Measurements from ENCODE around the gene DYSF. TPM values are rescaled to one million over a fixed set of nuclear protein-coding genes. Genes with fewer than 3 reads are reported as not detected.
"Not testable (repeated sequence)": the region's sequence is repeated elsewhere in the genome, so short reads cannot be mapped to it uniquely, and the experiment has no call there.

DYSF gene
- total RNA-seq: 10 to 100 TPM in 1 of 4 donors, 1 to 10 TPM in 3; 4.2 to 12.0 (median 5.9) TPM

GRCh38 chr2:71453404-71454220, at the start of gene DYSF:
DYSF (plus strand) TSS chr2:71453561.
- peaks cover 0 to 28% of the 10 kb centered on the region in 2 donors for H3K27me3 ChIP-seq
- H3K27ac ChIP-seq: peak within 1 kb of the TSS in 1 of 4 donors; percentile 12
- H3K4me1 ChIP-seq: peaks cover 0 to 40% (median 17%) of the 10 kb centered on the region in 4 donors
- 2 to 3% methylated on average over 13 to 41 of the region's 66 CpGs for WGBS, 2 donors
- H3K4me3 ChIP-seq: peak within 1 kb of the TSS; percentile 22 to 52 (median 43)
- H3K9me3 ChIP-seq: no peaks in the 10 kb centered on the region
- TF ChIP-seq CTCF (IDR thresholded peaks at IDR 0.05): no peak
- H3K36me3 ChIP-seq: no peaks in the 10 kb centered on the region
- DNase-seq (ENCODE audit: low spot score in 2 of 2): no peak

GRCh38 chr2:71409611-71410010, 43.8 kb upstream of the DYSF start:
- DNase-seq (ENCODE audit: low spot score in 2 of 2): no peak
- H3K4me1 ChIP-seq: no peaks in the 10 kb centered on the region
- peaks cover under 1 to 61% (median 20%) of the 10 kb centered on the region in 3 donors for H3K36me3 ChIP-seq
- H3K9me3 ChIP-seq: no peaks in the 10 kb centered on the region
- TF ChIP-seq EP300 (IDR thresholded peaks at IDR 0.05) (no peak), CTCF (IDR thresholded peaks at IDR 0.05) (no peak), POLR2A (IDR thresholded peaks at IDR 0.05) (no peak)
- H3K4me3 ChIP-seq: no peak overlapping the region
- no peaks in the 10 kb centered on the region for H3K27me3 ChIP-seq
- 89 to 92% methylated on average over 3 of the region's 3 CpGs for WGBS, 2 donors
- H3K27ac ChIP-seq: no peak overlapping the region

GRCh38 chr2:71410696-71411095, 42.7 kb upstream of the DYSF start:
- Histone ChIP-seq H3K9me3 (no peaks in the 10 kb centered on the region), H3K27ac (no peak overlapping the region), H3K4me3 (no peak overlapping the region), H3K36me3 (peaks cover 0 to 50% (median 10%) of the 10 kb centered on the region in 3 donors), H3K4me1 (no peaks in the 10 kb centered on the region), H3K27me3 (no peaks in the 10 kb centered on the region)
- no peak for DNase-seq (ENCODE audit: low spot score in 2 of 2)
- WGBS, 2 donors: 83 to 96% methylated on average over 4 of the region's 4 CpGs
- TF ChIP-seq POLR2A (IDR thresholded peaks at IDR 0.05): no peak
- TF ChIP-seq EP300 (IDR thresholded peaks at IDR 0.05): no peak
- TF ChIP-seq CTCF (IDR thresholded peaks at IDR 0.05): no peak

- H3K27ac ChIP-seq; H3K9me3 ChIP-seq; H3K27me3 ChIP-seq; H3K36me3 ChIP-seq; DNase-seq (ENCODE audit: low spot score in 2 of 2): not testable (repeated sequence)
- Histone ChIP-seq H3K4me1 (peaks cover 0 to 16% (median under 1%) of the 10 kb centered on the region in 4 donors), H3K4me3 (peak overlapping the region in 1 of 4 donors; percentile 3)
- WGBS, 2 donors: 46% methylated on average over 15 of the region's 15 CpGs; no CpG with 5 or more reads in 1 of the 2 donors
Measured at GRCh38 chr2:71416866-71417265, 36.5 kb upstream of the DYSF start.

GRCh38 chr2:71417300-71418202, 35.8 kb upstream of the DYSF start:
- Histone ChIP-seq H3K9me3 (no peaks in the 10 kb centered on the region), H3K27ac (peak overlapping the region in 1 of 4 donors; percentile 64), H3K4me1 (peaks cover 0 to 16% (median 2%) of the 10 kb centered on the region in 4 donors), H3K4me3 (peak overlapping the region in 2 of 4 donors; percentile 7 to 34), H3K36me3 (no peaks in the 10 kb centered on the region), H3K27me3 (no peaks in the 10 kb centered on the region)
- TF ChIP-seq EP300 (IDR thresholded peaks at IDR 0.05) (no peak), CTCF (IDR thresholded peaks at IDR 0.05) (no peak), POLR2A (IDR thresholded peaks at IDR 0.05) (no peak)
- DNase-seq (ENCODE audit: low spot score in 2 of 2): no peak
- 63 to 68% methylated on average over 8 to 13 of the region's 16 CpGs for WGBS, 2 donors
